Measurements from ENCODE around the gene FADD. TPM values are rescaled to one million over a fixed set of nuclear protein-coding genes. Genes with fewer than 3 reads are reported as not detected.

Gene FADD
- total RNA-seq, 1 donor: 53.2 TPM

GRCh38 chr11:70158757-70159389 lies 44.2 kb upstream of the FADD start:
- Histone ChIP-seq H3K9me3 (ENCODE audit: low read depth, low read length) (no peaks in the 10 kb centered on the region), H3K4me2 (ENCODE audit: insufficient read depth, low read length) (no peak overlapping the region)

GRCh38 chr11:70159627-70160570 lies 43.2 kb upstream of the FADD start:
- Histone ChIP-seq H3K9me3 (ENCODE audit: low read depth, low read length) (no peaks in the 10 kb centered on the region), H3K36me3 (ENCODE audit: insufficient read depth, low read length) (no peaks in the 10 kb centered on the region), H3K4me1 (ENCODE audit: insufficient read depth, low read length) (peaks cover 3% of the 10 kb centered on the region), H3K27ac (ENCODE audit: low read depth, low read length) (no peak overlapping the region), H3K79me2 (ENCODE audit: insufficient read depth, low read length) (no peaks in the 10 kb centered on the region), H3K27me3 (ENCODE audit: insufficient read depth, low read length) (peaks cover 15% of the 10 kb centered on the region), H3K4me2 (ENCODE audit: insufficient read depth, low read length) (no peak overlapping the region), H4K20me1 (ENCODE audit: insufficient read depth, low read length) (no peaks in the 10 kb centered on the region), H2AFZ (ENCODE audit: low read length) (no peak overlapping the region), H3K4me3 (ENCODE audit: insufficient read depth, low read length) (no peak overlapping the region)
- peak; percentile 93 for DNase-seq (ENCODE audit: insufficient read length, low spot score, missing footprints)
- TF ChIP-seq CTCF (IDR thresholded peaks at IDR 0.05; ENCODE audit: extremely low read depth, low read depth, low read length): no peak

More at GRCh38 chr11:70158757-70159389, 44.2 kb upstream of the FADD start:
- Histone ChIP-seq H3K36me3 (ENCODE audit: insufficient read depth, low read length) (no peaks in the 10 kb centered on the region), H3K79me2 (ENCODE audit: insufficient read depth, low read length) (no peaks in the 10 kb centered on the region), H3K4me3 (ENCODE audit: insufficient read depth, low read length) (no peak overlapping the region), H3K27ac (ENCODE audit: low read depth, low read length) (no peak overlapping the region), H2AFZ (ENCODE audit: low read length) (no peak overlapping the region), H4K20me1 (ENCODE audit: insufficient read depth, low read length) (no peaks in the 10 kb centered on the region), H3K4me1 (ENCODE audit: insufficient read depth, low read length) (peaks cover 3% of the 10 kb centered on the region), H3K27me3 (ENCODE audit: insufficient read depth, low read length) (peaks cover 15% of the 10 kb centered on the region)
- TF ChIP-seq CTCF (IDR thresholded peaks at IDR 0.05; ENCODE audit: extremely low read depth, low read depth, low read length): no peak
- DNase-seq (ENCODE audit: insufficient read length, low spot score, missing footprints): peak; percentile 43

GRCh38 chr11:70161043-70161625 lies 42.0 kb upstream of the FADD start:
- Histone ChIP-seq H3K4me2 (ENCODE audit: insufficient read depth, low read length) (no peak overlapping the region), H3K36me3 (ENCODE audit: insufficient read depth, low read length) (no peaks in the 10 kb centered on the region), H2AFZ (ENCODE audit: low read length) (no peak overlapping the region), H3K4me3 (ENCODE audit: insufficient read depth, low read length) (no peak overlapping the region), H3K27me3 (ENCODE audit: insufficient read depth, low read length) (peaks cover 11% of the 10 kb centered on the region), H3K79me2 (ENCODE audit: insufficient read depth, low read length) (no peaks in the 10 kb centered on the region), H3K4me1 (ENCODE audit: insufficient read depth, low read length) (peaks cover 3% of the 10 kb centered on the region), H4K20me1 (ENCODE audit: insufficient read depth, low read length) (no peaks in the 10 kb centered on the region), H3K9me3 (ENCODE audit: low read depth, low read length) (no peaks in the 10 kb centered on the region), H3K27ac (ENCODE audit: low read depth, low read length) (no peak overlapping the region)
- peak; percentile 75 for DNase-seq (ENCODE audit: insufficient read length, low spot score, missing footprints)
- TF ChIP-seq CTCF (IDR thresholded peaks at IDR 0.05; ENCODE audit: extremely low read depth, low read depth, low read length): no peak

GRCh38 chr11:70164705-70165104 lies 38.4 kb upstream of the FADD start:
- Histone ChIP-seq H3K9me3 (ENCODE audit: low read depth, low read length) (no peaks in the 10 kb centered on the region), H4K20me1 (ENCODE audit: insufficient read depth, low read length) (no peaks in the 10 kb centered on the region), H3K27me3 (ENCODE audit: insufficient read depth, low read length) (peaks cover 5% of the 10 kb centered on the region), H2AFZ (ENCODE audit: low read length) (no peak overlapping the region), H3K4me1 (ENCODE audit: insufficient read depth, low read length) (no peaks in the 10 kb centered on the region), H3K4me2 (ENCODE audit: insufficient read depth, low read length) (no peak overlapping the region), H3K79me2 (ENCODE audit: insufficient read depth, low read length) (no peaks in the 10 kb centered on the region), H3K36me3 (ENCODE audit: insufficient read depth, low read length) (no peaks in the 10 kb centered on the region), H3K4me3 (ENCODE audit: insufficient read depth, low read length) (no peak overlapping the region), H3K27ac (ENCODE audit: low read depth, low read length) (no peak overlapping the region)
- DNase-seq (ENCODE audit: insufficient read length, low spot score, missing footprints): peak; percentile 53
- no peak for TF ChIP-seq CTCF (IDR thresholded peaks at IDR 0.05; ENCODE audit: extremely low read depth, low read depth, low read length)

All from osteoblast (primary cell).